Calu3 (cell line): ENCODE measurements around the gene SEPTIN10. TPM values are rescaled to one million over a fixed set of nuclear protein-coding genes. Genes with fewer than 3 reads are reported as not detected.

ENCODE experiments used
- BruUV-seq: library from RNA; stranded (reverse); fragments of 400-500 nt; replicated peaks from 2 replicates; lab custom pipeline; 2021; lab: Mats Ljungman, UMichigan
- CTCF ChIA-PET: fragments of 300-600 bp; sonication (Branson Sonifier 250); formaldehyde crosslinking; loops from one replicate; lab custom pipeline; 2022; ENCODE audit warnings: antibody characterized with exemption; lab: Charles Lee
- DNase-seq: peaks from one replicate; pipeline ENCODE4 v3.0.0; 2022
- H3K27ac Mint-ChIP-seq: one replicate; pipeline ENCODE4 v1.8.0; 2022; ENCODE audit warnings: mixed read lengths; ENCODE audit not compliant: unreplicated experiment
- H3K27me3 Mint-ChIP-seq: one replicate; pipeline ENCODE4 v1.8.0; 2022; ENCODE audit warnings: mixed read lengths; ENCODE audit not compliant: unreplicated experiment
- H3K36me3 Mint-ChIP-seq: one replicate; pipeline ENCODE4 v1.8.0; 2022; ENCODE audit warnings: mild to moderate bottlenecking, moderate library complexity, mixed read lengths; ENCODE audit not compliant: insufficient read depth, unreplicated experiment
- H3K4me1 Mint-ChIP-seq: one replicate; pipeline ENCODE4 v1.8.0; 2022; ENCODE audit warnings: mild to moderate bottlenecking, low read depth, mixed read lengths; ENCODE audit not compliant: unreplicated experiment
- H3K4me3 Mint-ChIP-seq: one replicate; pipeline ENCODE4 v1.8.0; 2022; ENCODE audit warnings: mild to moderate bottlenecking, low read depth, moderate library complexity, mixed read lengths; ENCODE audit not compliant: unreplicated experiment
- H3K9me3 Mint-ChIP-seq: one replicate; pipeline ENCODE4 v1.8.0; 2022; ENCODE audit warnings: low read depth, mixed read lengths; ENCODE audit not compliant: unreplicated experiment
- CTCF ChIP-seq: fragments of 200-600 bp; IDR thresholded peaks from one replicate; pipeline ENCODE4 v1.8.0; 2022; ENCODE audit warnings: antibody characterized with exemption; ENCODE audit not compliant: unreplicated experiment
- intact Hi-C: fragments of 100-400 bp; cut with micrococcal nuclease; formaldehyde crosslinking; loops from one replicate; pipeline ENCODE4 v1.10.0; 2022; ENCODE audit not compliant: unreplicated experiment
- total RNA-seq: library from RNA; stranded (reverse); gene quantifications from 2 replicates; pipeline ENCODE4 v1.2.3, GENCODE V29; 2022

Gene SEPTIN10
- total RNA-seq, 1 experiment from 2014 or later, result 72.2 TPM

GRCh38 chr2:109558076-109558882 is 55.5 kb downstream of the SEPTIN10 start:
- H3K27me3 Mint-ChIP-seq, result no peaks in the 10 kb centered on the region
- TF ChIP-seq CTCF, result no peak
- BruUV-seq, result no TSS peak
- H3K36me3 Mint-ChIP-seq, result peaks cover 13% of the 10 kb centered on the region
- H3K4me1 Mint-ChIP-seq, result peaks cover 32% of the 10 kb centered on the region
- no peaks in the 10 kb centered on the region for H3K9me3 Mint-ChIP-seq
- H3K27ac Mint-ChIP-seq, result peak overlapping the region; percentile 93
- peak overlapping the region; percentile 17 for H3K4me3 Mint-ChIP-seq
- intact Hi-C loops, result loop anchor here (5.0 kb wide), 1 partner anchor 34 kb away; no protein-coding TSS in a partner anchor
- DNase-seq, result peak; percentile 67
- CTCF ChIA-PET, result interaction anchor here (1.1 kb wide), 1 partner anchor 56 kb away, joined by 5 read pairs; the partner anchor contains the start of genes SEPTIN10 and SOWAHC

- no peaks in the 10 kb centered on the region for H3K27me3 Mint-ChIP-seq
- peaks cover 32% of the 10 kb centered on the region for H3K4me1 Mint-ChIP-seq
- no peak overlapping the region for H3K27ac Mint-ChIP-seq
- no peak for TF ChIP-seq CTCF
- BruUV-seq, result no TSS peak
- intact Hi-C loops, result loop anchor here (5.0 kb wide), 1 partner anchor 35 kb away; no protein-coding TSS in a partner anchor
- CTCF ChIA-PET, result interaction anchor here (1.1 kb wide), 1 partner anchor 57 kb away, joined by 5 read pairs; the partner anchor contains the start of genes SEPTIN10 and SOWAHC
- no peak overlapping the region for H3K4me3 Mint-ChIP-seq
- no peak for DNase-seq
- H3K9me3 Mint-ChIP-seq, result no peaks in the 10 kb centered on the region
- H3K36me3 Mint-ChIP-seq, result peaks cover 18% of the 10 kb centered on the region
Observed at GRCh38 chr2:109557309-109557708, 56.5 kb downstream of the SEPTIN10 start.

GRCh38 chr2:109555346-109555900 is 58.3 kb downstream of the SEPTIN10 start:
- CTCF ChIA-PET, result no interaction called here
- no peak overlapping the region for H3K4me3 Mint-ChIP-seq
- no peak for DNase-seq
- no peak overlapping the region for H3K27ac Mint-ChIP-seq
- no peaks in the 10 kb centered on the region for H3K27me3 Mint-ChIP-seq
- peaks cover 18% of the 10 kb centered on the region for H3K36me3 Mint-ChIP-seq
- TF ChIP-seq CTCF, result no peak
- peaks cover 17% of the 10 kb centered on the region for H3K4me1 Mint-ChIP-seq
- no peaks in the 10 kb centered on the region for H3K9me3 Mint-ChIP-seq
- intact Hi-C loops, result loop anchor here (5.0 kb wide), 1 partner anchor 37 kb away; no protein-coding TSS in a partner anchor
- BruUV-seq, result no TSS peak

GRCh38 chr2:109554758-109555157 is 59.0 kb downstream of the SEPTIN10 start:
- H3K27ac Mint-ChIP-seq, result no peak overlapping the region
- peaks cover 18% of the 10 kb centered on the region for H3K36me3 Mint-ChIP-seq
- BruUV-seq, result no TSS peak
- DNase-seq, result no peak
- intact Hi-C loops, result loop anchor here (5.0 kb wide), 1 partner anchor 38 kb away; no protein-coding TSS in a partner anchor
- H3K4me3 Mint-ChIP-seq, result no peak overlapping the region
- TF ChIP-seq CTCF, result no peak
- no peaks in the 10 kb centered on the region for H3K27me3 Mint-ChIP-seq
- no peaks in the 10 kb centered on the region for H3K9me3 Mint-ChIP-seq
- CTCF ChIA-PET, result no interaction called here
- peaks cover 10% of the 10 kb centered on the region for H3K4me1 Mint-ChIP-seq
